GM19324 (cell line): ENCODE measurements around the gene EMC8.

Experiments
- ATAC-seq: cut with Tn5 transposase; IDR thresholded peaks from one replicate; pipeline ENCODE4 v1.9.1; 2021; ENCODE audit warnings: mild to moderate bottlenecking, moderate library complexity; ENCODE audit not compliant: unreplicated experiment, low FRiP score

The EMC8 gene

DNA sequence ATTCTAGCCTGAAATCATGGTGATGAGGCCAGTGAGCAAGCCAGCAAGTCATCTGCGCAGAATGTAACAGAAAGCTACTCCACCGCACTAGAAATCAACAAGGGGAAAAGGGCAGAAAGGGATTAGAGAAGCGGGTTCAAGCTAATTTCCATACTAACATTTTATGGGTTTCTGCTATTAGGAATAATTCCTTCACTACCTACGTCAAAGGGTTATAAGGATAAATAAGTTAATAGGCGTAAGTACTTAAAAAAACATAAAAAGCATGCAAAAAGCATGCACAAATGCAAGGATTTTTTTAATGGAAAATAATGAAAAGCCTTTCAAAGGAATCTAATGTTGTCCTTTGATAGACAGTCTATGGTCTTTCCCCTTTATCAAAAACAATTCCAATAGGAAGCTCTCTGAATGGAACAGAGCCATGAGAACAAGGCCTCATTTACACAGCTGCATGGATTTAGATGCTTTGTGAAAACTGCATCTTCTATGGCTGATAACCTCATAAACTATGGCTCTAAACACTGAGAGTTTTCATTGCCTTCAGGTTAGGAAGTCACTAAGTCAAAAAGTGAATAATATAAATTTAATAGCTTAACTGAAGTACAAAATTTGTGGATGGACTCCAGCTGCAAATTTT is 5.6 kb downstream of the EMC8 start:
- ATAC-seq: no peak

DNA sequence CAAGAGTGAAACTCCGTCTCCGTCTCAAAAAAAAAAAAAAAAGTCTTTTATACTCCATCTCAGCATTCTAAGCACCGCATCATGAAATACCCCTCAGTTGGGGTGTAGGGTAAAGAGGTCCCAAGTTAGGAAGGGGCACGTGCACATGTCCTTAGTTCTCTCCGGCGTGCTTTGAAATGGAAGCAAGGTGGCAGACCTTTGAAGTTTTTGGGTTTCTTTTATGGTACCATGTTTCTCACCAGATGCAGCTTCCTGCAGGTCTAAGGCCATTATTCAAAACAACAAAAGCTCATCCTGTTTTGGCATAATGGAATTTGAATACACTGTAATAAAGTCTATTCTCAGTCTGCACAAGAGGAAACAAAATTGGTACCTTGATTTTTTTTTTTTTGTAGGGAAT is 9.6 kb downstream of the EMC8 start:
- ATAC-seq: no peak

DNA sequence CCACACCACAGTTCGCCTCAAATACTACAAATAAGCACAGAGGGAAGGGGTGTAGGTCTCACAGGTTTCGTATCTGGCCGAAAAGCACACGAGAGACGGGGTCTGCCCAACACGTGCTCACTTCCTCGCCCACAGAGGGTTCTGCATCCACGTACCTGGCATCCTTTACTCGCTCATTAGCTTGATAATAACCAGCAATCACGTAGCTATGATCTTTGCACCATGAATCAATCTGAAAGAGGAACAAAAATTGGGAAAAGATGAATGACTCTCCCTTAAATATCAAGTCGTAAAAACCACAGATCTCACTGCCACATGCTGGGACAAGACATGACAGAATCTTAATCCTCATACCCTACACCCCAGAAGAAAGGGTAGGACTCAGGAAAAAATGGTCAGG is 10.5 kb downstream of the EMC8 start:
- no peak for ATAC-seq

DNA sequence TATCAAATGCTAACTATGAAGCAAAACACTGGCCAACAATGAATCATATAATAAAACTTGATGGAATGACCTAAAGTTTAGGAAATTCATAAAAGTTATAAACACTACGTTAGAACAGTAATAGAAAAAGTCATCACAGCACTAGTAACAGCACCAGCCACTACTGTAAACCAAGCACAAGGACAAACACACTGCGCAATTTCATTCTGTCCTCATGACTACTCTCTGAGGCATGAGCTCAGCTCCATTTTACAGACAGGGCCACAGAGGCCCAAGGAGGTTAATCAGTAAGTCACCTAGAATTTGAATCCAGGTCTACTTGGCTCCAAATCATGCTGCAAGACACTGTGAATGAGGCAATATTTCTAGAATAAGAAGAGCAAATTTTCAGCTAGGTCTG is 13.4 kb downstream of the EMC8 start:
- ATAC-seq: no peak

DNA sequence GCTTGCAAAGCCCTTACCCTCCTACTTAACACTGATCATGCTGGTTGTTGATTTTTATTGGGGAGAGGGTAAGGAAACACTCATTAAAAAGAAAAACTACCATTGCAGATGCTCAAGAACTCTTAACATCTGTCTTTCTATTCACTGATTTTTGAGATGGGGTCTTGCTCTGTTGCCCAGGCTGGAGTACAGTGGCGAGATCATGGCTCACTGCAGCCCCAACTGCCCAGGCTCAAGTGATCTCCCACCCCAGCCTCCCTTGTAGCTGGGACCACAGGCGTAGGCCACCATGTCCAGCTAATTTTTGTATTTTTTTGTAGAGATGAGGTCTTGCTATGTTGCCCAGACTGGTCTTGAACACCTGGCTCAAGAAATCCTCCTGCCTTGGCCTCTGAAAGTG is 14.5 kb downstream of the EMC8 start:
- no peak for ATAC-seq

DNA sequence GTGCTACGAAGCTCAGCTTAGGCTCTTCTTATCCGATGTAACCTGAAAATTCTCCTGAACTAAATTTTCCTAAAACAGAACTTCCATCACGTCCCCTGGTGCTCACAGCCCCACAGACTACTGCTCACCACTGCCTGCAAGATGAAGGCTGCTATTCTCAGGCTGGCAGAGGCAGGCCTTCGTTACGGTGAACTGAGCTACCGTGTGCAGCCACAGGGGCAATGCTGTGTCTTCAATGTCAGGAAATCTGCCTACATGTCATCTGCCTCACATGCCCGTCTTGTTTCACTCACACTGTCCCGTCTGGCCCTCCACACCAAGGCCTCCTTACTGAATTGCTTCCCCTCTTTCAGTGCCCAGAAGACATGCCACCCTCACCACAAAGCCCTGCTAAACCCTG is 15.9 kb downstream of the EMC8 start:
- ATAC-seq: no peak

DNA sequence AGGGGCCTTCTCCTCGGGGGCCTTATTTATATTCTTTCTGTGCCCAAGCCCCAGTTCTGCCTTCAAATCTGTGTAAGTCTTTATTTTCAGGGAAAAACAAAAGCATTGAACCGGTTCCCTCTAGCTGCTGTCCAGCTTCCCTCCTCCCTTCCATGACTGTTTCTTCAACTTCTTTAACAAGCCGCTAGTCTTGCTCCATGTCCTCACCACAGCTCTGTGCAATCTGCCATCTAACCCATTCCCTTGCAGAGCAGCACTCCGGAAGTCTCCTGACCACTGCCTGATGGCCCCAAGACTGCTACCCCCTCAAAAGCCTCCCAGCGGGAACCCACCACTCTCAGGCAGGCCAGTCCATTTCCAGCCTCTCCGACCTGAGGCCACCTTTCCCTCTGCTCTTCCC is 16.9 kb downstream of the EMC8 start:
- ATAC-seq: no peak

DNA sequence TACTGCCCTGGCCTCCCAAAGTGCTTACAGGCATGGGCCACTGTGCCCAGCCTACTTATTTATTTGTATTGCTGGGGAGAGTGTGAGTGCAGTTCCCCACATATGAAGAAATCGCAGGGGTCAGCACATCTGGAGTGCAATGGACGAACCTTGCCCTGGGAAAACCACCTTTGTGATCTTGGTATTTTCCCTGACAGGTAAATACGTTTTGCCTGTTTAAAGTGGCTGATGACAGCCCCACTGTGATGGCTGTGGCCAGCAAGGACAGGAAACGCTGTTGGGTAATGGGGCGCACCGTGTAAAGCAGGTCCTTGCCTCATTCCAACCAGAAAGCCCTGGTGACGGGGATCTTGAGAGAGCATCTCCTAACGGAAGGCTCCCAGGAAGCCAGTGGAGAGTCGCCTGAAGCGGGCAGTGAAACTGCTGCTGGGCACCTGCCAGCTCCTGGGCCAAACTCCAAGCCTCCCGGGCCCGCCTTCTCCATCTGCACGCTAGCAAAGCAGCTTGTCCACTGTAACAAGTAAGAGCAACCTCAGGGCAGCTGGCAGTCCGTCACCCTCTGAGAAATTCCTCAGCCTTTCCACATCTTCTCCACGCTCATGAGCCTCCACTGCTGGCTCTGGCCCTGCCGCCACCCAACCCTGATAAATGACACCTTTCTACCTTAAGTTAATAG is 17.5 kb downstream of the EMC8 start:
- ATAC-seq: no peak

DNA sequence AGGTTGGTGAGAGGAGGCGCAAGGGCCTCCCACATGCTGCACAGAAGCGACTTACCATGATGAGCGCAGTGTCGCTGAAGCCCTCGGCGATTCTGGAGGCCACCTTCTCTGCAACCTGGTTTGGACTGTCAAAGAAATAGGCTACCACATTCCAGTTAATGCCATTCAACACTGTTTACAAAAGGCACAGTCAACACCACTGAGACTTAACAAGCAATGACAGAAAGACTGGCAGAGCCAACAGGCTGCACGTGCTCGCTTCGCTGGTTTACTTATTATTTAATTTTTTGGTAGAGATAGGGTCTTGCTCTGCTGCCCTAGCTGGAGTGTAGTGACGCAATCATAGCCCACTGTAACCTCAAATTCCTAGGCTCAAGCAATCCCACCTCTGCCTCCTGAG is 18.2 kb downstream of the EMC8 start:
- no peak for ATAC-seq

DNA sequence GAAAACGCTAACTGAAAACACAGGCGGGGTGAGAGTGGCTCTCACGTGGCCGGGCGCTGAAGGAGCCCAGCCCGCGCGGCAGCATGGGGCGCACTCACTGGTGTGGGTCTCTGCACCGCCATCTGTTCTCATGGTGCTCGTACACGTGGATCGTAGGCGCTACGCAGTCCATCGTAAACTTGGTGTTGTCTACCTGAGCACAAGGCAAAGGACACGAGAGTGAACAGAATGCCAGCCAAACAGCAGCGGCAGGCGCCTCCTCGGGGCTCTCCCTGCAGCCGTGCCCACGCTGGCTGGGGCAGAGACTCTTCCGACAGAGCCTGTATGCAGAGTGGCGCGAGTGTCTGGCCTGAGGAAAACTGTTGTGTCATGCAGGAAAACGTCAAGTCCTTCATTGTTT is 19.1 kb downstream of the EMC8 start:
- no peak for ATAC-seq

DNA sequence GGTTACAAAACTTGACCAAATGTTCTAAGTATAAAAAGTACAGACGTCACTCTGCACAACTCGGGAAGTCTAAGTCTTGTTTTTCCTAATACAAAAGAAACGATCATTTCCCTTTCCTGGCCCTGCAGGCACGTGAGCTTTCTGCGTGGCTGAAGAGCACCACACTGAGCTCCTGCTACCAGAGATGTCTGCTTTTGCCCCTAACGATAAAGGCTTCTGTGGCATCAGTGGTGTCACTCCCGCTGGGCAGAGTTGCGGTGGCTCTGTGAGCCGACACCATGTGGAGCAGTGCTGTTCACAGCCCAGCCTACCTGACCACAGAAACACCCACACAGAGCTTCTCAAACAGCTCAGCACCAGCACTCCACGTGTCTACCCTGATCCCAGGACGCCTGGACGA is 20.5 kb downstream of the EMC8 start:
- no peak for ATAC-seq

DNA sequence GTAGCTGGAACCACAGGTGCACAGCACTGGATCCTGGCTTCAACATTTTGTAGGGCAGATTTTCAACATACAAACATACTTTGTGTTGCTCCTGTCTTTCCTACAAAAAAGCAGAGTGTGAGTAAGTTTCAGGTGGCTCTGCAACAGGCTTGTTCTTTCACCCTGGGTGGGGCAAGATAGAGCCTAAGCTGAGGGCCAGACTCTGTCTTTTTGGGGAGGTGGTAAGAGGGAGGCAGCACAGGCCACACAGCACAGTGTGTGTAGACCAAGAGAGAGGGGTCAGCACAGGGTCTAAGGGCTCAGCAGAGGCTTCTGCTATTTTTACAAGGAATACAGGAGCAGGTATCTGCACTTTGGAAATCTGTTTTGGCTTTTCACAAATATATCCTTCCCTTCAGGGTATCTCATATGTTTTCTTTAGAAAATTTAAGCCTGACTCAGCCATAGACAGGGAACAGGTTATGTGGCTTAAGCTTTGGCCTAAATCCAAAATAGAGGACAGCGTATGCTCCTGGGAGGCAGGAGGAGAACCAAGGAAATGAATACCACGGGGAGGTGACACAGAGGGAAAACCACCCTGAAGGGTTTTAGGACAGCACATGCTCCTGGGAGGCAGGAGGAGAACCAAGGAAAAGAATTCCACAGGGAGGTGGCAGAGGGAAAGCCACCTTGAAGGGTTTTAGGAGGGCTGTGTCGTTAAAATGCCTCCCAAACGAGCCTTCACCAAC is 21.6 kb downstream of the EMC8 start:
- no peak for ATAC-seq

DNA sequence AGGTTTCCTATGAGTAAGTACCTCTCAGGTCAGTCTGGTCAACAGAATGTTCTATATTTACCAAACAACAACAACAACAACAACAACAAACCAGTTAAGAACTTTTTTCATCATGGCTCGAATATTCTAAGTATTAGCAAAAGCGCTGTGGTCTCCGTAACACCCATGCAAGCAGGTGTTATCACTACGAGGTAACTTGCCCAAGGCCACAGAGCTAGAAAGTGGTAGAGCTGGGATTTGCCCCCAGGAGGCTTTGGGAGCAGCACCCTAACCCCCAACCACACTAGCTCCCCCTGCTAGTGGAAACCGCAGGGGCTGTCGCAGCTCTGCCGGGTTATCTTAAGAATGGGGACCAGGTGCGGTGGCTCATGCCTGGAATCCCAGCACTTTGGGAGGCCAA is 24.5 kb downstream of the EMC8 start:
- no peak for ATAC-seq

DNA sequence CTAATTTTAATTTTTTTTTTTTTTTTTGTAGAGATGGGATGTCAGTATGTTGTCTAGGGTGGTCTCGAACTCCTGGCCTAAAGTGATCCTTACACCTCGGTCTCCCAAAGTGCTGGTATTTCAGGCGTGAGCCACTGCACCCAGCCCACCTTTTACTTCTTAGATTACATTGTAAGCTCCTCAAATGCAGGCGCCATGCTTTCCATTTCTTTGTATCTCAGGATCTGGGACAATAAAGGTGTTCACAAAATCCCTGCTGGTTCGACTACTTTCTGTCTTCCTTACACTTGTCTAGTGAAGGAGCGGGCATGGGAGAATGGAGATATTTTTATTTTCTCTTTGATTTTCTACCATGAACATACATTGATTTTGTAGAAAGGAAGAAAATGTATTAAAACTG is 25.2 kb downstream of the EMC8 start:
- ATAC-seq: no peak

DNA sequence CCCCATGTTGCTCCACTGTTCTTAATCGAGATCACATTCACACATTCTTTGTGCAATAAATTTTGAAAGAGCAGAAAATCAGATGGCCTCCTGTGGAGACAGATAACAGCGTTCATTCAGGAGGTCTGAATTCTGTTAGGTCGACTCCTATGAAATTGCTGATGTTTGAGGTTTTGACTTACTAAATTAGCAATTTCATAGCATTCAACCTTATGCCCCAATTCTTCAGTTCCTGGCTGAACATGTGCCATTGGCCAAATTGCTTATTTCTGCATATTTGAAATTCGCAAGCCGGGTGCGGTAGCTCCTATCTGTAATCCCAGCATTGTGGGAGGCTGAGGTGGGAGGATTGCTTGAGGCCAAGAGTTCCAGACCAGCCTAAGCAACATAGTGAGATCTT is 26.3 kb downstream of the EMC8 start:
- ATAC-seq: no peak

DNA sequence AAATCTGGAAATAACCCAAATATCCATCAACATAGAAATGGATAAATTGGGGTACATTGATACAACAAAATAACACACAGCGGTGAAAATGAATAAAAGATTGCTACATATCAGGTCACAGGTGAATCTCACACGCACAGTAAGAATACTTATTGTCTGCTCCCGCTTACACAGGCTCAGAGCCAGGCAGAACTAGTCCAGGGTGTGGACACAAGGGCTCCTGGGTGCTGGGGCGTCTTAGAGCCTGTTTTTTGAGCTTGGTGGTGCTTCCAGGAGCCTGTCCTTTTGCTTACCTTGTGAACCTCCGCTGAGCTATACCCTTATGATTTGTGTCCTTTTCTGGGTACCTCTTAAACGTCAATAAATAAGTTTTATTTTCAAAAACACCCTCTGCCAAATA is 28.6 kb downstream of the EMC8 start:
- ATAC-seq: no peak

DNA sequence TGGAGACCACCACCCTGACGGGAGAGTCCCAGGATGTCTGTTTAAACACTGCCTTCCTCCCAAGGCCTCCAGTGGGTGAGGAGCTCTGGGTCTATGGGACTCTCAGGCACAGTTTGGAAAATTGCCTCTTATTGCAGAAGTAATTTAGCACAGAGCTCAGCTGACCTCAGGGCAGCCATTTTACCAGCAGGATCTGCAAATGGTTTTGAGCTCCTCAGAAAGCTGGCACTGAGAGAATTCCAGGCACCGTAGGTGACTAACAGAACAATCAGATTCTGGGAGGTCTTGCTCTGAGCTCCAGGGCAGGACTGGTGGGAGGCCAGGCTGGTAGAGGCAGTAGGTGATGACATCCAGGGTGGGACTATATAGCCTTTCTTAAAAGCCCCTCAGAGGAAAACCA is 31.1 kb downstream of the EMC8 start:
- ATAC-seq: no peak

DNA sequence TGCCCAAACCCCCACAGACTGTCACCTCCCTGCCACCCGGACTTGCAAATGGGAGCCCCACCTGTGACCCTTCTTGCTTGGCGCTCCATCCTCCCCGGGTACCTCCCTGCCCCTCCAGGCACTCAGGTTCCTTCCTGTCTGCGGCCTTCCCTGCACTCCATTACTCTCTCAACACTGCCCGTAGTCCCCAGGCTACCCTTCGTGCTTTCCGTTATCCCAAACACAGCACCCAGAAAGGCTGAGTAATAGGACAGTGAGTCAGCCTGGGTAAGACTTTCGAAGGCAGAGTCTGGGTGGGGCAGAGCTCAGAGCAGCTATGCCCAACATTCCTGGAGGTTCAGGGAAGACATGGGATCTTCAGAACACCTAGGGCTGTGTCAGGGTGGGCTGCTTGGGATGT is 31.8 kb downstream of the EMC8 start:
- ATAC-seq: no peak

DNA sequence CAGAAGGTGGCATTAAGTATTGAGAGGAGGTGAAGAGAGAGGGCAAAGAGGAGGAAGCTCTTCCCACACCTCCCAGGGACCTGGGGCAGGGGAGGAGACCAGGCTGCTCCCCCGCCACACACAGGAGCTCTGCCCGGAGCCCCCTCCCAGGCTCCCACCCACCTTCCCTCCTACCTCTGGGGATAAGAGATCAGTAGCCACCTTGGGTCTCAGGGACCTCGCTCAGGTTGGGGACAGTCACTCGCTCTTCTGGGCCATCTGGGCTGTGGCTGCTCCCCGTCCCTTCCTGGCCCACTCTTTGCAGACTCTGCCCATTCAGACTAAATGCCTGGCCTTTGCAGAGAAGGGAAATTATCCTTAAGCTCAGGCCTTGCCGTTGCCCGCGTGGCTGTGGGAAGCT is 33.6 kb downstream of the EMC8 start:
- no peak for ATAC-seq

DNA sequence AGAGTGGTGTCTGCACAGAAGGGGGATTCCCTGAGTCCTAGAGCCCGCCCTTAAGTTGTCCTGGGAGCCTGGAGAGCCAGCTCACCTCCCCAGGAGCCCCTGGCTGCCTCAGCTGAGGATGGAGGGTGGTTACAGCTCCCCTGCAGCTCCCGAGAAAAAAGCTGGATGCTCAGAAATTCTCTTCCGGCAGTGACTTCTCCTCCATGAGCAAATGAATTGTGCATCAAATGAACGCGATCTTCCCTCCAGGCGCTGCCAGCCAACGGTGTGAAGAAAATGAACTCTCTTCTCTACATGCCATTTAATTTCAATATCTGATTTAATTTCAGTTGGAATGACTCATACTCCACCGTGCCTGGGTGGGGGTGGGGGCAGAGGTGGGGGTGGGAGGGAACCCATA is 34.1 kb downstream of the EMC8 start:
- ATAC-seq: no peak

DNA sequence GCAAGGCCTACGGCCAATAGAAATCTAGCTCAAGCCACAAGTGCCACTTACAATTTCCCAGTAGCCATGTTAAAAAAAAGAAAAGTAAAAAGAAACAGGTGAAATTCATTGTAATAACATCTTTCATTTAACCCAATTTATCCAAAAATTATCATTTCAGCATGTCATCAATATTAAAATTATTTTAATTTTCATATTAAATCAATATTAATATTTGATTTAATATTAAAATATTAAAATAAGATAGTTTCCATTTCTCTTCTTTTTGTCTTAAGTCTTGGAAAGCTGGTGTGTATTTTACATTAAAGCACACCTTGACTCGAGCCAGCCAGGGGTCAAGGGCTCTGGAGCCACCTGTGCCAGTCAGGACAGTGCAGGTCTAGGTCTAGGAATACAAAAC is 35.7 kb downstream of the EMC8 start:
- ATAC-seq: no peak

DNA sequence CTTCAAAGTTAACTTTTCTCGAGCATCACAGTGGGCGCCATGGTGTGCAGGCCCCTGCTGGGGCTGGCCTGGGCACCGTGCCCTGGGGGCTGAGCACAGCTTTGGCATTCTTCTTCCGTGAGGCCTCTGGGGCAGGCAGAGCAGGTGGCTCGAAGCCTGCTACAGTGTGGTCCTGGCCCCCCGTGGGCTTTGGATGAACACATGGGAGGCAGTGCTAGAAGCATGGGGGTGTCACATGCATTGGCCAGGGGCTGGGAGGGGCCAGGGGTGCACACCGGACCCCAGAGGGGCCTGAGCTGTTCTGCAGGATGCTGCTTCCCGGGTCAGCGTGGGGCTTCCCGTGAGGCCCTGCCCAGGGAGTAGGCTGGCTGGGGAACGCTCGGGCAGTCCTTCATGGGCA is 36.4 kb downstream of the EMC8 start:
- ATAC-seq: no peak
